B cell (primary cell): ENCODE data around the gene IQGAP1. TPM values are rescaled to one million over a fixed set of nuclear protein-coding genes. Genes with fewer than 3 reads are reported as not detected.
"Not testable (repeated sequence)": the region's sequence is repeated elsewhere in the genome, so short reads cannot be mapped to it uniquely, and the experiment has no call there.

Experiments used
- ATAC-seq: fragments of 200-7000 bp; cut with Tn5 transposase; one replicate; pipeline ENCODE4 v1.10.0; 2021; ENCODE audit warnings: low read depth, mild to moderate bottlenecking, moderate number of reproducible peaks, moderate library complexity
- CTCF ChIA-PET: fragments of 350-600 bp; sonication (Branson Sonifier 250); formaldehyde crosslinking; loops from one replicate; lab custom pipeline; 2021; ENCODE audit warnings: antibody characterized with exemption, inconsistent platforms; lab: Charles Lee
- POLR2A ChIA-PET: fragments of 350-600 bp; sonication (Branson Sonifier 250); formaldehyde crosslinking; loops from one replicate; lab custom pipeline; 2021; ENCODE audit warnings: antibody characterized with exemption; lab: Charles Lee
- DNase-seq: peaks from one replicate; pipeline ENCODE4 v3.0.0; 2013
- H2AFZ ChIP-seq: 2 replicates; pipeline ENCODE4 v1.6.1; 2012; ENCODE audit warnings: mild to moderate bottlenecking, low read depth, low read length; ENCODE audit not compliant: insufficient read depth, poor library complexity, severe bottlenecking
- H3K27ac ChIP-seq, 2 donors: 1 replicate in 1 of 2; 2 replicates in 1 of 2; pipeline ENCODE4 v1.5.1; 2012 to 2013; ENCODE audit warnings: low read length in 2 of 2, mild to moderate bottlenecking in 2 of 2, moderate library complexity in 1 of 2
- H3K27me3 ChIP-seq, 4 experiments: fragments of 200-600 bp in 1 of 4; sonication (generic) in 1 of 4; replicated peaks in 1 of 4; 1 replicate in 2 of 4; 2 replicates in 2 of 4; pipeline versions ENCODE4 v1.6.1 to v1.7.0; 2013 to 2016; ENCODE audit warnings: low read length in 3 of 4, mild to moderate bottlenecking in 2 of 4, mixed read lengths in 1 of 4, moderate library complexity in 1 of 4; ENCODE audit not compliant: insufficient read depth in 4 of 4, control insufficient read depth in 3 of 4; ENCODE audit errors: control extremely low read depth in 1 of 4
- H3K36me3 ChIP-seq, 2 experiments: replicated peaks in 1 of 2; 1 replicate in 1 of 2; 2 replicates in 1 of 2; pipeline versions ENCODE4 v1.6.1 to v1.7.1; 2013; ENCODE audit warnings: low read length in 1 of 2; ENCODE audit not compliant: insufficient read depth in 2 of 2, control insufficient read depth in 1 of 2; ENCODE audit errors: control extremely low read depth in 1 of 2, extremely low read depth in 1 of 2
- H3K4me1 ChIP-seq, 2 donors: fragments of 200-600 bp in 1 of 2; sonication (generic) in 1 of 2; 1 replicate in 1 of 2; 2 replicates in 1 of 2; pipeline versions ENCODE4 v1.5.1 to v1.6.1; 2013 to 2017; ENCODE audit warnings: low read length in 2 of 2; ENCODE audit not compliant: control insufficient read depth in 2 of 2, insufficient read depth in 2 of 2
- H3K4me2 ChIP-seq: replicated peaks from 2 replicates; pipeline ENCODE3; 2012; ENCODE audit warnings: mild to moderate bottlenecking, low read depth, low read length; ENCODE audit not compliant: poor library complexity, severe bottlenecking
- H3K4me3 ChIP-seq, 5 experiments: fragments of 200-600 bp in 1 of 5; sonication (generic) in 1 of 5; 1 replicate in 3 of 5; 2 replicates in 2 of 5; pipeline versions ENCODE4 v1.5.1 to v1.7.0; 2011 to 2016; ENCODE audit warnings: low read length in 4 of 5, mild to moderate bottlenecking in 4 of 5, low read depth in 2 of 5, control low read depth in 1 of 5, moderate library complexity in 1 of 5; ENCODE audit not compliant: insufficient read depth in 1 of 5; ENCODE audit errors: control extremely low read depth in 1 of 5, extremely low read depth in 1 of 5
- H3K79me2 ChIP-seq: fragments of 200-600 bp; sonication (generic); one replicate; pipeline ENCODE4 v1.6.0; 2016; ENCODE audit warnings: low read length; ENCODE audit not compliant: control insufficient read depth, insufficient read depth
- H3K9ac ChIP-seq: fragments of 200-600 bp; sonication (generic); 2 replicates; pipeline ENCODE4 v1.6.1; 2017; ENCODE audit warnings: mild to moderate bottlenecking, low read length, moderate library complexity
- H3K9me3 ChIP-seq, 3 donors: one replicate each; pipeline versions ENCODE4 v1.6.1 to v1.7.1; 2013; ENCODE audit warnings: low read length in 2 of 3; ENCODE audit not compliant: control insufficient read depth in 2 of 3, insufficient read depth in 1 of 3; ENCODE audit errors: control extremely low read depth in 1 of 3
- H4K20me1 ChIP-seq: 2 replicates; pipeline ENCODE4 v1.6.0; 2012; ENCODE audit warnings: mild to moderate bottlenecking, low read length; ENCODE audit not compliant: insufficient read depth, control insufficient read depth, poor library complexity, severe bottlenecking
- H3K27ac Mint-ChIP-seq: one replicate; pipeline ENCODE4 v1.8.0; 2021; ENCODE audit warnings: mixed read lengths
- H3K27me3 Mint-ChIP-seq: one replicate; pipeline ENCODE4 v1.8.0; 2021; ENCODE audit warnings: mixed read lengths
- H3K4me1 Mint-ChIP-seq: one replicate; pipeline ENCODE4 v1.8.0; 2021; ENCODE audit warnings: mixed read lengths
- H3K4me3 Mint-ChIP-seq: one replicate; pipeline ENCODE4 v1.8.0; 2021; ENCODE audit warnings: mixed read lengths
- H3K9me3 Mint-ChIP-seq: one replicate; pipeline ENCODE4 v1.8.0; 2022; ENCODE audit warnings: mixed read lengths; ENCODE audit not compliant: insufficient read depth
- CTCF ChIP-seq: fragments of 200-600 bp; IDR thresholded peaks from one replicate; pipeline ENCODE4 v1.8.0; 2022; ENCODE audit warnings: antibody characterized with exemption, mild to moderate bottlenecking
- EZH2 ChIP-seq: IDR thresholded peaks from 2 replicates; pipeline ENCODE4 v1.6.1; 2012; ENCODE audit warnings: borderline replicate concordance, low read depth, mild to moderate bottlenecking, moderate library complexity, low read length; ENCODE audit not compliant: insufficient read depth, poor library complexity, severe bottlenecking
- whole genome bisulfite sequencing: methylation state at CpG from one replicate; pipeline ENCODE4 v1.1.5; 2013; ENCODE audit warnings: missing lambda C conversion rate; ENCODE audit not compliant: insufficient coverage; 5-methylcytosine and 5-hydroxymethylcytosine counted together
- intact Hi-C: fragments of 100-400 bp; cut with micrococcal nuclease; formaldehyde crosslinking; loops from one replicate; pipeline ENCODE4 v1.10.0; 2022
- polyA plus RNA-seq: library from polyadenylated mRNA; depleted of rRNA; stranded (reverse); fragments of >200 nt; gene quantifications from 2 replicates; pipeline ENCODE4 v1.2.3, GENCODE V29; 2012
- total RNA-seq, 2 donors: library from RNA; stranded (reverse); fragments of 120-200 nt in 1 of 2; gene quantifications; 1 replicate in 1 of 2; 2 replicates in 1 of 2; pipeline versions ENCODE4 v1.2.3 to v1.2.4, GENCODE V29; 2013 to 2022

IQGAP1 gene
- total and polyA plus RNA-seq, 2 donors (not counting 1 experiment from before 2014, with no cell fraction given) = 49.7 to 216 TPM

- ChIA-PET CTCF (interaction anchor here (0.7 kb wide), 1 partner anchor 362 kb away, joined by 3 read pairs; no protein-coding TSS in a partner anchor), POLR2A (no interaction called here)
- ATAC-seq (no peak), DNase-seq (no peak)
- no peaks in the 10 kb centered on the region for H3K27me3 ChIP-seq
- H3K4me3 ChIP-seq = no peak overlapping the region
- H3K9me3 ChIP-seq = no peaks in the 10 kb centered on the region
- H3K27ac ChIP-seq = no peak overlapping the region
- intact Hi-C loops = no loop called here
- no peak overlapping the region for H2AFZ ChIP-seq
- no peaks in the 10 kb centered on the region for H3K27me3 Mint-ChIP-seq
- no peak overlapping the region for H3K4me3 Mint-ChIP-seq
- H3K9ac ChIP-seq = no peak overlapping the region
- peaks cover 8 to 11% of the 10 kb centered on the region in 2 donors for H3K4me1 ChIP-seq
- no peaks in the 10 kb centered on the region for H3K79me2 ChIP-seq
- no peaks in the 10 kb centered on the region for H3K36me3 ChIP-seq
- no peaks in the 10 kb centered on the region for H3K9me3 Mint-ChIP-seq
- WGBS = 100% methylated on average over 3 of the region's 3 CpGs
- peaks cover 16% of the 10 kb centered on the region for H3K4me1 Mint-ChIP-seq
- no peak overlapping the region for H3K27ac Mint-ChIP-seq
- no peak overlapping the region for H3K4me2 ChIP-seq
- no peaks in the 10 kb centered on the region for H4K20me1 ChIP-seq
- TF ChIP-seq CTCF = no peak
- TF ChIP-seq EZH2 = no peak
These were observed 135.3 kb downstream of the IQGAP1 start for GRCh38 chr15:90523373-90523772.

- H3K27ac Mint-ChIP-seq, ATAC-seq, H4K20me1 ChIP-seq, H3K79me2 ChIP-seq, H3K4me2 ChIP-seq, DNase-seq, POLR2A ChIA-PET, H3K27ac ChIP-seq, H2AFZ ChIP-seq, H3K27me3 ChIP-seq, intact Hi-C loops, H3K27me3 Mint-ChIP-seq, H3K36me3 ChIP-seq, H3K9me3 Mint-ChIP-seq, H3K4me3 ChIP-seq, H3K4me3 Mint-ChIP-seq, H3K9me3 ChIP-seq, H3K9ac ChIP-seq: not testable (repeated sequence)
- CTCF ChIA-PET = interaction anchor here (0.6 to 1.1 kb wide), 3 partner anchors 8 to 79 kb away, joined by 3 to 4 read pairs (median 3); no protein-coding TSS in a partner anchor
- H3K4me1 Mint-ChIP-seq = peaks cover 21% of the 10 kb centered on the region
- 80% methylated on average over 5 of the region's 6 CpGs for WGBS
- peaks cover 14% of the 10 kb centered on the region in 2 donors for H3K4me1 ChIP-seq
These were observed 136.2 kb downstream of the IQGAP1 start for GRCh38 chr15:90524018-90524803.
